Fibroblast of lung (primary cell): ENCODE measurements around the gene ZNF816.

ENCODE experiments used
- EZH2 ChIP-seq: IDR thresholded peaks from 2 replicates; pipeline ENCODE4 v1.5.1; 2012; ENCODE audit warnings: low read length, control low read depth, mild to moderate bottlenecking; ENCODE audit errors: missing control alignments
- TF ChIP-seq, protein P1 (sequence below), 2 donors: IDR thresholded peaks in 1 of 2; conservative IDR thresholded peaks in 1 of 2; 1 replicate in 1 of 2; 2 replicates in 1 of 2; pipeline ENCODE4 v1.5.1; 2011 to 2012; ENCODE audit warnings: low read length in 2 of 2, control low read depth in 1 of 2, inconsistent platforms in 1 of 2, low read depth in 1 of 2, mild to moderate bottlenecking in 1 of 2

GRCh38 chr19:53007606-53008005 lies 44.9 kb upstream of the ZNF816 start:
- TF ChIP-seq, protein P1, sequence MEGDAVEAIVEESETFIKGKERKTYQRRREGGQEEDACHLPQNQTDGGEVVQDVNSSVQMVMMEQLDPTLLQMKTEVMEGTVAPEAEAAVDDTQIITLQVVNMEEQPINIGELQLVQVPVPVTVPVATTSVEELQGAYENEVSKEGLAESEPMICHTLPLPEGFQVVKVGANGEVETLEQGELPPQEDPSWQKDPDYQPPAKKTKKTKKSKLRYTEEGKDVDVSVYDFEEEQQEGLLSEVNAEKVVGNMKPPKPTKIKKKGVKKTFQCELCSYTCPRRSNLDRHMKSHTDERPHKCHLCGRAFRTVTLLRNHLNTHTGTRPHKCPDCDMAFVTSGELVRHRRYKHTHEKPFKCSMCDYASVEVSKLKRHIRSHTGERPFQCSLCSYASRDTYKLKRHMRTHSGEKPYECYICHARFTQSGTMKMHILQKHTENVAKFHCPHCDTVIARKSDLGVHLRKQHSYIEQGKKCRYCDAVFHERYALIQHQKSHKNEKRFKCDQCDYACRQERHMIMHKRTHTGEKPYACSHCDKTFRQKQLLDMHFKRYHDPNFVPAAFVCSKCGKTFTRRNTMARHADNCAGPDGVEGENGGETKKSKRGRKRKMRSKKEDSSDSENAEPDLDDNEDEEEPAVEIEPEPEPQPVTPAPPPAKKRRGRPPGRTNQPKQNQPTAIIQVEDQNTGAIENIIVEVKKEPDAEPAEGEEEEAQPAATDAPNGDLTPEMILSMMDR (conservative IDR thresholded peaks at IDR 0.05 in 1 of 2, IDR thresholded peaks at IDR 0.05 in 1 of 2; ENCODE audit: low read depth in 1 of 2, low read length in 2 of 2): no peak
- no peak for TF ChIP-seq EZH2
